Measurements from ENCODE around the gene PADI4. TPM values are rescaled to one million over a fixed set of nuclear protein-coding genes. Genes with fewer than 3 reads are reported as not detected.

PADI4 gene
- total RNA-seq, 1 experiment from 2014 or later, result not detected

- peaks cover 4% of the 10 kb centered on the region for H3K9me3 Mint-ChIP-seq (ENCODE audit: low read depth, unreplicated experiment)
- no TSS peak for BruUV-seq (replicated peaks)
- no peak for TF ChIP-seq CTCF (IDR thresholded peaks at IDR 0.05; ENCODE audit: unreplicated experiment)
- DNase-seq, result no peak
- H3K27ac Mint-ChIP-seq (ENCODE audit: unreplicated experiment), result no peak overlapping the region
- CTCF ChIA-PET, result interaction anchor here (0.7 kb wide), 1 partner anchor 640 kb away, joined by 3 read pairs; no protein-coding TSS in a partner anchor
- intact Hi-C loops (cut with micrococcal nuclease; ENCODE audit: unreplicated experiment), result no loop called here
- H3K4me3 Mint-ChIP-seq (ENCODE audit: low read depth, unreplicated experiment), result no peak overlapping the region
- no peaks in the 10 kb centered on the region for H3K36me3 Mint-ChIP-seq (ENCODE audit: insufficient read depth, unreplicated experiment)
- no peaks in the 10 kb centered on the region for H3K4me1 Mint-ChIP-seq (ENCODE audit: low read depth, unreplicated experiment)
- H3K27me3 Mint-ChIP-seq (ENCODE audit: unreplicated experiment), result peaks cover 29% of the 10 kb centered on the region
Measured at GRCh38 chr1:17347769-17348592, 40.0 kb downstream of the PADI4 start.

- H3K4me3 Mint-ChIP-seq (ENCODE audit: low read depth, unreplicated experiment), result no peak overlapping the region
- H3K27me3 Mint-ChIP-seq (ENCODE audit: unreplicated experiment), result peaks cover 36% of the 10 kb centered on the region
- peaks cover 4% of the 10 kb centered on the region for H3K9me3 Mint-ChIP-seq (ENCODE audit: low read depth, unreplicated experiment)
- CTCF ChIA-PET, result no interaction called here
- no peak for DNase-seq
- intact Hi-C loops (cut with micrococcal nuclease; ENCODE audit: unreplicated experiment), result no loop called here
- no peaks in the 10 kb centered on the region for H3K4me1 Mint-ChIP-seq (ENCODE audit: low read depth, unreplicated experiment)
- no peak for TF ChIP-seq CTCF (IDR thresholded peaks at IDR 0.05; ENCODE audit: unreplicated experiment)
- BruUV-seq (replicated peaks), result no TSS peak
- H3K36me3 Mint-ChIP-seq (ENCODE audit: insufficient read depth, unreplicated experiment), result no peaks in the 10 kb centered on the region
- no peak overlapping the region for H3K27ac Mint-ChIP-seq (ENCODE audit: unreplicated experiment)
Measured at GRCh38 chr1:17348593-17349234, 40.7 kb downstream of the PADI4 start.

- H3K27me3 Mint-ChIP-seq (ENCODE audit: unreplicated experiment), result peaks cover 35% of the 10 kb centered on the region
- no peaks in the 10 kb centered on the region for H3K4me1 Mint-ChIP-seq (ENCODE audit: low read depth, unreplicated experiment)
- H3K4me3 Mint-ChIP-seq (ENCODE audit: low read depth, unreplicated experiment), result no peak overlapping the region
- no peaks in the 10 kb centered on the region for H3K9me3 Mint-ChIP-seq (ENCODE audit: low read depth, unreplicated experiment)
- H3K27ac Mint-ChIP-seq (ENCODE audit: unreplicated experiment), result no peak overlapping the region
- no peak for DNase-seq
- no TSS peak for BruUV-seq (replicated peaks)
- no peak for TF ChIP-seq CTCF (IDR thresholded peaks at IDR 0.05; ENCODE audit: unreplicated experiment)
- intact Hi-C loops (cut with micrococcal nuclease; ENCODE audit: unreplicated experiment), result no loop called here
- CTCF ChIA-PET, result no interaction called here
- no peaks in the 10 kb centered on the region for H3K36me3 Mint-ChIP-seq (ENCODE audit: insufficient read depth, unreplicated experiment)
Measured at GRCh38 chr1:17350083-17350482, 42.1 kb downstream of the PADI4 start.

- intact Hi-C loops (cut with micrococcal nuclease; ENCODE audit: unreplicated experiment), result no loop called here
Measured at GRCh38 chr1:17350928-17351446, 43.0 kb downstream of the PADI4 start.

More at GRCh38 chr1:17350928-17351446, 43.0 kb downstream of the PADI4 start:
- Mint-ChIP-seq H3K36me3 (ENCODE audit: insufficient read depth, unreplicated experiment) (no peaks in the 10 kb centered on the region), H3K27me3 (ENCODE audit: unreplicated experiment) (peaks cover 29% of the 10 kb centered on the region), H3K27ac (ENCODE audit: unreplicated experiment) (no peak overlapping the region), H3K4me1 (ENCODE audit: low read depth, unreplicated experiment) (no peaks in the 10 kb centered on the region), H3K4me3 (ENCODE audit: low read depth, unreplicated experiment) (no peak overlapping the region), H3K9me3 (ENCODE audit: low read depth, unreplicated experiment) (no peaks in the 10 kb centered on the region)
- CTCF ChIA-PET, result no interaction called here
- TF ChIP-seq CTCF (IDR thresholded peaks at IDR 0.05; ENCODE audit: unreplicated experiment), result no peak
- BruUV-seq (replicated peaks), result no TSS peak
- DNase-seq, result no peak
